ENCODE data around the gene MSI2. TPM values are rescaled to one million over a fixed set of nuclear protein-coding genes. Genes with fewer than 3 reads are reported as not detected.

MSI2 gene
- polyA plus RNA-seq, 1 of the 3 experiments (the other 2 are of a cell fraction), result 24.1 TPM

DNA sequence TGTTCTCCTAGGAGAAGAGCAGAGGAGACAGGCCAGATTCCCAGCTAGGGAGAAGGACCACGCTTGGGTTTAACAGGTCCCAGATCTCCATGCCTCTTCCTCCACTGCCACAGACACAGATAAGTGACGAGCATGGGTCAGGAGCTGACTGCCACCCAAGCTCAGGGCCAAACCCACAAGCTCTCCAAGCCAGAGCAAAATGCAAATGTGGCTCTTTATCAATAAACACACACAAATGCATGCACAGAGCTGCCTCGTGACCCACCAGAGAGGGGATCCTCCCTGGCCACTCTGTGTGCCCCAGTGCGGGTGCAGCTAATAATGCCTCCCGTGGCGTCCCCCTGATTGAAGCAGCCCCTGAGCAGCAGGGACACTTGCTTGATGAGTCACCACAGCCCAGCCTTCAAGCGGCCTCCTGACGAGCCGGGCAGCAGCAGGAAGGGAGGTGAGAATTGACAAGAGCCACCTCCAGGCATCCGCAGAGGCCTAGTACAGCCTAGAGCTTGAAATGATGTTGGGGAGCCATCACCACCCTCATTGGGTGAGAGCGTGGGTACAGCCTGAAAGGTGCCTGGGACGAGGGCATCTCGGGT lies 344.9 kb downstream of the MSI2 start (continued):
- TF ChIP-seq, protein P1, sequence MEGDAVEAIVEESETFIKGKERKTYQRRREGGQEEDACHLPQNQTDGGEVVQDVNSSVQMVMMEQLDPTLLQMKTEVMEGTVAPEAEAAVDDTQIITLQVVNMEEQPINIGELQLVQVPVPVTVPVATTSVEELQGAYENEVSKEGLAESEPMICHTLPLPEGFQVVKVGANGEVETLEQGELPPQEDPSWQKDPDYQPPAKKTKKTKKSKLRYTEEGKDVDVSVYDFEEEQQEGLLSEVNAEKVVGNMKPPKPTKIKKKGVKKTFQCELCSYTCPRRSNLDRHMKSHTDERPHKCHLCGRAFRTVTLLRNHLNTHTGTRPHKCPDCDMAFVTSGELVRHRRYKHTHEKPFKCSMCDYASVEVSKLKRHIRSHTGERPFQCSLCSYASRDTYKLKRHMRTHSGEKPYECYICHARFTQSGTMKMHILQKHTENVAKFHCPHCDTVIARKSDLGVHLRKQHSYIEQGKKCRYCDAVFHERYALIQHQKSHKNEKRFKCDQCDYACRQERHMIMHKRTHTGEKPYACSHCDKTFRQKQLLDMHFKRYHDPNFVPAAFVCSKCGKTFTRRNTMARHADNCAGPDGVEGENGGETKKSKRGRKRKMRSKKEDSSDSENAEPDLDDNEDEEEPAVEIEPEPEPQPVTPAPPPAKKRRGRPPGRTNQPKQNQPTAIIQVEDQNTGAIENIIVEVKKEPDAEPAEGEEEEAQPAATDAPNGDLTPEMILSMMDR (IDR thresholded peaks at IDR 0.05), result no peak
- TF ChIP-seq POLR2AphosphoS5 (IDR thresholded peaks at IDR 0.05; ENCODE audit: low read depth, low read length), result no peak
- TF ChIP-seq, protein P2, sequence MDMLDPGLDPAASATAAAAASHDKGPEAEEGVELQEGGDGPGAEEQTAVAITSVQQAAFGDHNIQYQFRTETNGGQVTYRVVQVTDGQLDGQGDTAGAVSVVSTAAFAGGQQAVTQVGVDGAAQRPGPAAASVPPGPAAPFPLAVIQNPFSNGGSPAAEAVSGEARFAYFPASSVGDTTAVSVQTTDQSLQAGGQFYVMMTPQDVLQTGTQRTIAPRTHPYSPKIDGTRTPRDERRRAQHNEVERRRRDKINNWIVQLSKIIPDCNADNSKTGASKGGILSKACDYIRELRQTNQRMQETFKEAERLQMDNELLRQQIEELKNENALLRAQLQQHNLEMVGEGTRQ (IDR thresholded peaks at IDR 0.05; ENCODE audit: borderline replicate concordance, low read depth, low read length), result no peak

DNA sequence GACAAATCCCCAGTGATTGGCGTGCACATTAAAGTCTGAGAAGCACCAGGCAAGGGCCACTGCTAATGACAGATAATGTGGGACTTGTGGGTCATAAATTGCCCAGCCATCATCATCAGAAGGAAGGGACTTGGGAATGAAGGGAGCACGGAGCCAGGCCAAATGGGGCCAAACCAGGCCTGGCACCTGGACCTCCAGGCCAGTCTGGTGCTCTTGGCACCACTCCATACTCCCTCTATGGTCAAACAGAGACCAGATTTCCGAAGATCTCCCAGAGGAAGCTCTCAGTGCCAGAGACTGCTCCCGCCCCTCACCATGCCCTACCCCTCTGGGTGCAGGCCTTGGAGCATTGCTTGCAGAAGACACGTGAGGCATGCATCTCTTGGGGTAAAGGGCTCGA lies 346.6 kb downstream of the MSI2 start:
- TF ChIP-seq FOXJ3 (CRISPR knock-in tag; IDR thresholded peaks at IDR 0.05), result no peak
- TF ChIP-seq JUND (IDR thresholded peaks at IDR 0.05), result no peak
- TF ChIP-seq EP300 (IDR thresholded peaks at IDR 0.05; ENCODE audit: borderline replicate concordance in 1 of 2, low read depth in 1 of 2, low read length in 1 of 2), result peak in 1 of 2 experiments; percentile 44; a peak in 1 of 4 replicates
- TF ChIP-seq, protein P3, sequence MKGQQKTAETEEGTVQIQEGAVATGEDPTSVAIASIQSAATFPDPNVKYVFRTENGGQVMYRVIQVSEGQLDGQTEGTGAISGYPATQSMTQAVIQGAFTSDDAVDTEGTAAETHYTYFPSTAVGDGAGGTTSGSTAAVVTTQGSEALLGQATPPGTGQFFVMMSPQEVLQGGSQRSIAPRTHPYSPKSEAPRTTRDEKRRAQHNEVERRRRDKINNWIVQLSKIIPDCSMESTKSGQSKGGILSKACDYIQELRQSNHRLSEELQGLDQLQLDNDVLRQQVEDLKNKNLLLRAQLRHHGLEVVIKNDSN (IDR thresholded peaks at IDR 0.05; ENCODE audit: borderline replicate concordance, low read depth), result no peak
- POLR2A ChIA-PET, result interaction anchor here (0.7 to 4.2 kb wide), 3 partner anchors 62 to 180 kb away, joined by 3 to 26 read pairs (median 4); no protein-coding TSS in a partner anchor
- DNase-seq, result no peak
- peaks cover 26 to 89% of the 10 kb centered on the region in 2 experiments for H3K4me1 ChIP-seq (ENCODE audit: control insufficient read depth in 1 of 2, insufficient read depth in 2 of 2, low read depth in 1 of 2, low read length in 1 of 2)
- H3K9me3 ChIP-seq, result no peaks in the 10 kb centered on the region
- 90% methylated on average over 6 of the region's 6 CpGs for WGBS (ENCODE audit: low lambda C conversion rate)
- H4K20me1 ChIP-seq (ENCODE audit: insufficient read depth), result no peaks in the 10 kb centered on the region
- no peaks in the 10 kb centered on the region for H3K9me2 ChIP-seq
- H3K27me3 ChIP-seq (ENCODE audit: insufficient read depth), result no peaks in the 10 kb centered on the region
- H3K27ac ChIP-seq (ENCODE audit: low read depth in 2 of 2, low read length in 1 of 2), result peak overlapping the region in 1 of 2 experiments; percentile 99; a peak in 2 of 4 replicates
- no peak overlapping the region for H2AFZ ChIP-seq (ENCODE audit: low read depth)
- CTCF ChIA-PET, result interaction anchor here (0.8 to 17.7 kb wide), 8 partner anchors 17 to 180 kb away, joined by 3 to 298 read pairs (median 110); partner anchors contain the start of gene CCDC182
- H3K79me2 ChIP-seq (ENCODE audit: insufficient read depth), result no peaks in the 10 kb centered on the region
- peaks cover 3% of the 10 kb centered on the region for H3F3A ChIP-seq (replicated peaks; ENCODE audit: insufficient read depth)
- no peak overlapping the region for H3K4me3 ChIP-seq (ENCODE audit: low read depth in 2 of 2, low read length in 1 of 2)
- H3K36me3 ChIP-seq (replicated peaks in 1 of 2; ENCODE audit: control insufficient read depth in 1 of 2, insufficient read depth in 2 of 2, low read length in 1 of 2), result no peaks in the 10 kb centered on the region
- no peak overlapping the region for H3K4me2 ChIP-seq
- no peak overlapping the region for H3K9ac ChIP-seq

DNA sequence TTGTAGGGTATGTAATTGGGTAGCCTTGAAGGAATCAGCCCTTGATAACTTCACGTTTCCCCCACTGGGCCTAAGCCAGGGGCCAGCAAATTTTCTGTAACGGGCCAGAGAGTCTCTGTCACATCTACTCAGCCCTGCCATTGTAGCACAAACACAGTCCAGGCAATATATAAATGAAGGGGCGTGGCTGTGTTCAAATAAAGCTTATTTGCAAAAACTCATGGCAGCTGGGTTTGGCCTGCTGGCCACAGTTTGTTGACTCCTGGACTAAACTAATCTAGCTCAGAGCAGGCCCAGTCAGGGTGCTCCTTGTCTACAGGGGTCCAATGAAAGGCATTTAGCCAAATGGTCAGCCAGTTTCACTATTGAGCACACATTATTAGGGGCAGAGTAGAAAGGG lies 347.2 kb downstream of the MSI2 start:
- 85% methylated on average over 3 of the region's 3 CpGs for WGBS (ENCODE audit: low lambda C conversion rate)
- no peak overlapping the region for H3K9ac ChIP-seq
- no peak for DNase-seq
- H2AFZ ChIP-seq (ENCODE audit: low read depth), result no peak overlapping the region
- no peak overlapping the region for H3K4me2 ChIP-seq
- no peaks in the 10 kb centered on the region for H4K20me1 ChIP-seq (ENCODE audit: insufficient read depth)
- no peaks in the 10 kb centered on the region for H3K36me3 ChIP-seq (replicated peaks in 1 of 2; ENCODE audit: control insufficient read depth in 1 of 2, insufficient read depth in 2 of 2, low read length in 1 of 2)
- no peaks in the 10 kb centered on the region for H3K9me2 ChIP-seq
- no peaks in the 10 kb centered on the region for H3K27me3 ChIP-seq (ENCODE audit: insufficient read depth)
- TF ChIP-seq ELF1 (IDR thresholded peaks at IDR 0.05) (no peak), GATA2 (CRISPR knock-in tag; IDR thresholded peaks at IDR 0.05) (no peak)
- no peak overlapping the region for H3K4me3 ChIP-seq (ENCODE audit: low read depth in 2 of 2, low read length in 1 of 2)
- peaks cover 26 to 93% of the 10 kb centered on the region in 2 experiments for H3K4me1 ChIP-seq (ENCODE audit: control insufficient read depth in 1 of 2, insufficient read depth in 2 of 2, low read depth in 1 of 2, low read length in 1 of 2)
- H3K27ac ChIP-seq (ENCODE audit: low read depth in 2 of 2, low read length in 1 of 2), result peak overlapping the region in 1 of 2 experiments; percentile 99; a peak in 2 of 4 replicates
- ChIA-PET CTCF (interaction anchor here (2.5 to 17.7 kb wide), 6 partner anchors 51 to 229 kb away, joined by 10 to 298 read pairs (median 114); partner anchors contain the start of gene CCDC182), POLR2A (interaction anchor here (0.7 to 5.2 kb wide), 5 partner anchors 20 to 179 kb away, joined by 3 to 43 read pairs (median 4); no protein-coding TSS in a partner anchor)
- peaks cover 3% of the 10 kb centered on the region for H3F3A ChIP-seq (replicated peaks; ENCODE audit: insufficient read depth)
- H3K79me2 ChIP-seq (ENCODE audit: insufficient read depth), result no peaks in the 10 kb centered on the region
- no peaks in the 10 kb centered on the region for H3K9me3 ChIP-seq
